Skin of body (tissue), 2 donors: ENCODE data around the gene AHDC1. TPM values are rescaled to one million over a fixed set of nuclear protein-coding genes. Genes with fewer than 3 reads are reported as not detected.

ENCODE experiments used
- DNase-seq: peaks from one replicate; lab custom pipeline; 2025; lab: John Stamatoyannopoulos, UW
- total RNA-seq: library from RNA; depleted of rRNA; stranded (reverse); fragments of >200 nt; gene quantifications from one replicate; pipeline ENCODE4 v1.2.3, GENCODE V29; 2014

Gene AHDC1
- total RNA-seq, 1 donor from 2014 or later, result 19.4 TPM

DNA sequence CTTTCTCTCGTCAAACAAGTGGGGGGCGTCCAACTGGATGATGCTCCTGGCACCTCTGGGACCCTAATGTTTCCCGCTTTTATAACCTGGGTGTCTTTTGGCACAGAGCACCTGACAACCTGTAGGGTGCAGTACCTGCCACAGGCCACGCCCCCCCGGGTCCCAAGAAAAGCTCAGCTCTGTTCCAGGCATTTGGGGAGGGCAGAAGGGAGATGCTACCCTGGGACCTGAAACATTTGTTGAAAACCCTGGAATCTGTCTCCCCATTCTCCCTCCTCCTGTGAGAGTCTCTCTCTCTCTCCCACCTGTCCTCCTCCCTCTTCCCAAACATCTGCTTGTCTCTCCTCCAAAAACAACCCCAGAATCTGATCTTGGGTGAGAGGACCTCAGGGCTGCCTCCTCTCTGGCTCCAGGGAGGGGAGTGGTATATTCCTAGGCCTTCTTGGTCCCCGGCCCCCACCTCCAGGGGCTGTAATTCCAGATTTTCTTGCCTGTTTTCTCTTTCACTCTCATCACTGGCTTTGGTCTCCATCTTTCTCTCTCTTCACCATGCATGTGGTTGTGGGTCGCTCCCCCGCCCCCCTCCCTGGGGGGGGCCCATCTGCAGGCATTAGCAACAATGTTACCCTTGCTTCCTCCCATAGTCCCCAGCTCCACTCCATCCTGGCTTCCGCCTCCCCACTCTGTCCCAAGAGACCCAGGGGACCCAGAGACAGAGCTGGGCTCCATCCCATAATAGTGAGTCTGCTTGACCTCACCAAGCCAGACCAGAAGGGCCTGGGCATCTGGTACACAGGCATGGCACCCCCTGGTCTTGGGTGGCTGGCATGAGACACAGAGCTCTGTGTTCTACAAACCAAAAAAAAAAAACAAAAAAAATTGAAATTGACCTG, 4.1 kb downstream of the AHDC1 start:
- DNase-seq, result no peak

GRCh38 chr1:27598902-27599528, 4.9 kb downstream of the AHDC1 start:
- DNase-seq, result peak; percentile 85

GRCh38 chr1:27598295-27598687, 5.7 kb downstream of the AHDC1 start:
- peak; percentile 39 for DNase-seq

GRCh38 chr1:27597516-27598294, 6.2 kb downstream of the AHDC1 start:
- DNase-seq, result peak; percentile 31

DNA sequence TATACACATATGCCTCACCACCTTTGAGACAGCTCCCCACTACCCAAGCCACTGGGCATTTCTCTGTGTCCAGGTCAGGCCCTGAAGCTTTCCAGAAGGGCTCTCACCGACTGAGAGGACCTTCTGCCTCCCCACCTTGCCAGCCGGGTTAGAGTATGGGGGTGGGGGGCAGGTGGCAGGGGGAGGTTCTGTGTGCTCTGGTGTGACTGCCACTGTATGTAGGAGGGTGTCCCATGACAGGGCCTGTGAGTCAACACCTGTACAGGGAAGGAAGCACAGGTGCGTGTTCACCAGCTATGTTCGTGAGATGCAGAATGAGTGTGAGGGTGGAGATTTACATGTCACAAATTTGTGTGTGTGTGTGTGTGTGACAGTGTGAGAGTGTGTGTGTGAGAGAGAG, 7.0 kb downstream of the AHDC1 start:
- DNase-seq, result no peak

GRCh38 chr1:27596261-27596660, 7.7 kb downstream of the AHDC1 start:
- no peak for DNase-seq

DNA sequence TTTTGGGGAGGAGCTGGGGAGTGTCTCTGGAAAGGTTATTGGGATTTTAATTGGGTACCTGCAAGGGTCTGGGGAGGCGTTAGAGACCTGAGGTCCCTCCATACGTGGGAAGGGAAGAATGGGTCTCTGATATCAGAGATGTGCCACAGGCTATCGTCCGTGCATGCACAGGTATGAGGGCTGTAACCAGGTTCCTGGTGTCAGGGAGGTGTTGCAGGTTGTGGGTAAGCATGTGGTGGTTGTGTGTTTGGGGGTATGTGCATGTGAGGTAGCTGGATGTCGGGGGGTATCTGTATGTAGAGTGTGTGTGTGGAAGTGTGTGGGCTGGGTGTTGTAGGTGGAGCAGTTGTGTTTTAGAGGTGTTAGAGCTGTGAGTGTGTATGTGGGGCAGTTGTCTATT, 8.3 kb downstream of the AHDC1 start:
- no peak for DNase-seq

- DNase-seq, result no peak
Observed at GRCh38 chr1:27594564-27595510, 9.1 kb downstream of the AHDC1 start.

GRCh38 chr1:27593678-27594563, 10.0 kb downstream of the AHDC1 start:
- DNase-seq, result no peak

DNA sequence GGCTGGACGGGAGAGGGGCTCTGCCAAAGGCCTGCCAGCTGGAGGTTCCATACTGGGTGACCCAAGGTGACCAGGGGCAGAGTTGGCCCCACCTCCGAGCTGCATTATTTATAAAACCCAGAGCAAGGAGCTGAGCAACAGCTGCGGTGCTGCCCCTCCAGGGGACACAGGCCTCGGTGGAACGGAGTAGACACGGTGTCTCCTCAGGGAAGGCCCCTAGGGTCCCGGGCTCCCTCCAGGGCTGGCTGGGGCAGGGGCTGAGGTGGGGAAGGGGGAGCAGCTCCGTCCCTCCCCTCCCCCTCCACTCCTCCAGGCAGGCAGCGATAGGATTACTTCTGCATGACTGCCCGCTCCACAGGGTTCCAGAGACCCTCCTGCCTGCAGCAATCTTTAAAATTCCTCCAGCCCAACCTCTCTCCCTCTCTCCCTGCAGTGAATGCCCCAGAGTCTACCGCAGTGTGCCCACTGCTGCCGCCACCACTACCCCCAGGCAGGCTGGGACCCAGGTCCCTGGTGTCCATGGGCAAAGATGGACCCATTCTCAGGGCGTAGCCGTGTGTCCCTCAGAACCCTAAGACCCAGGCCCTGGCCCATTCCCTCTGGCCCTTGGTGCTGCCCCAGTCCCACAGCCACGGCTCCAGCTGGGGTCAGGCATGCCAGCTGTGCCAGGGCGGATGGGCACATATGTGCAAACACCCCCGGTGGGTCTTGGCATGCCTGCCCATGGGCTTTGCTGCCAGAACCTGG, 10.8 kb downstream of the AHDC1 start:
- no peak for DNase-seq

DNA sequence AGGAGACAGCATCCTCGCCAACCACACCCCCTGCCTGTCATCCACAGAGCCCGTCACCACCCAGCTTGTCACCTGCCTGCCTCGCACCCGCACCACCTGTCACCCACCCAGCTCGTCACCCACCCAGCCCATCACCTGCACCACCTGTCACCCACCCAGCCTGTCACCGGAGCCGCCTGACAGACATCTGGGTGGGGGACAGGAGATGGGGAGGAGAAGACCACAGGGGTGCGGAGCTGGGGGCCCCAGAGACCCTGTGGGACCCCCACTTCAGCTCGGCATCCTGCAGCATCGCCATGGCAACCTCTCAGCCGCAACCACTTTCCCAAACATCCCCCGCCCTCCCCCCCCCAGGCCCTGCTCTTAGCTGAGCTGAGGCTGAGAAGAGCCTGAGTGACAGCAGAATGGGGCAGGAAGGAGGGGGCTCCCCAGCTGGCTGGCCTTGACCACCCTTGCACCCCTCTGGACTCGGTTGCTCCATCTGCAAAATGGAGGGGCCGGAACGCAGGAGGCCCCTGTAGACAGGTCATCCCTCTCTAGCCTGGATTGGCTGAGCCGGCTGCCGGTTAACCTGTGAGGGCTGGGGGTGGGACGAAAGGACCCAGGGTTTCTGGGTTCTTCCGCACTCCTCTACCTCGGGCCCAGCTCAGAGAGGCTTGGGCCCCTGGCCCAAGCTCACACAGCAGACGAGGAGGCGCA, 11.6 kb downstream of the AHDC1 start:
- no peak for DNase-seq

- no peak for DNase-seq
Observed at GRCh38 chr1:27591622-27592021, 12.3 kb downstream of the AHDC1 start.

DNA sequence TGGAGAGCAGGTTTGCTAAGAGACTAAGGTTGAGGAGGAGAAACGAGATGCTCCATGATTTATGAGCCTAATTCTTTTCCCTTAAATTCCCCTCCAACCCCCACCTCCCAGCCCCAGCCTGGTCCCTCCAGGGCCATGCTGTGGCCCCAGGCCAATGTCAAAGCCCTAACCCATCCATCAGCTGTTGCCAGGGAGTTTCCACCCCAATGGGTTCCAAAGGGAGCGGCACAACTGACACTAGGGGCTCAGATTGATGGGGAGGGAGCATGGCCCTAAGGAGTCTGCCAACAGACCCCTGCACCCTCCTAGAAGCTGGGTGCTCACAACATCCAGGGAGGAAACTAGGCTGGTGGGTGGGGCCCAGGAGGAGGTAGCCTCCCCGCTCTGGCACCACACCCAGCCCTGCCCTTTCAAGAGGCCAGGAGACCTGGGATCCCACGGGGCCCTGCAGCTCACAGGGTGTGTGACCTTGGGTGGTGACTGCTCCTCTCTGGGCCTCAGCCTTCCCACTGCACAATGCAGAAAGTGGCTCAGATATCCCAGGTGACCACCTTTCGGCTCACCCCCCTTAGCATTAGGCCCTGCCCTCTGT, 12.9 kb downstream of the AHDC1 start:
- DNase-seq, result no peak

- peak; percentile 60 for DNase-seq
Observed at GRCh38 chr1:27589841-27590426, 14.0 kb downstream of the AHDC1 start.

DNA sequence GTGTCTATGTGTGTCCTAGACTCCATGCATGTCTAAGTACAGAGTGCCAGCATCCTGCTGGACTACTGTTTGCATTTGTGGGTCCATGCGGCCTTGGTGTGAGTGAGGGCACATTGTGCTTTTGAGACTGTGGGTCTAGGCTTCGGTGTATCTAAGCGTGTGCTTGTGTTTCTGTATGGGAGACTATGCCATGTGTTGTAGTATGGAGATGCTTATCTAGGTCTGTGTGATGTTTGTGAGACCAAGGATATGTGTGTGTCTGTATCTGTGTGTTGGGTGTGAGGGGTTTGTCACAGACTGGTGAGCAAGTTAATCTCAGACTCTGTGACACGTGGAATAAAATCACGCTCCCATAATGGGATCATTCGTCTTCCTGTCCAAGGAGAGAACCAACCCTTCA, 14.5 kb downstream of the AHDC1 start:
- no peak for DNase-seq

DNA sequence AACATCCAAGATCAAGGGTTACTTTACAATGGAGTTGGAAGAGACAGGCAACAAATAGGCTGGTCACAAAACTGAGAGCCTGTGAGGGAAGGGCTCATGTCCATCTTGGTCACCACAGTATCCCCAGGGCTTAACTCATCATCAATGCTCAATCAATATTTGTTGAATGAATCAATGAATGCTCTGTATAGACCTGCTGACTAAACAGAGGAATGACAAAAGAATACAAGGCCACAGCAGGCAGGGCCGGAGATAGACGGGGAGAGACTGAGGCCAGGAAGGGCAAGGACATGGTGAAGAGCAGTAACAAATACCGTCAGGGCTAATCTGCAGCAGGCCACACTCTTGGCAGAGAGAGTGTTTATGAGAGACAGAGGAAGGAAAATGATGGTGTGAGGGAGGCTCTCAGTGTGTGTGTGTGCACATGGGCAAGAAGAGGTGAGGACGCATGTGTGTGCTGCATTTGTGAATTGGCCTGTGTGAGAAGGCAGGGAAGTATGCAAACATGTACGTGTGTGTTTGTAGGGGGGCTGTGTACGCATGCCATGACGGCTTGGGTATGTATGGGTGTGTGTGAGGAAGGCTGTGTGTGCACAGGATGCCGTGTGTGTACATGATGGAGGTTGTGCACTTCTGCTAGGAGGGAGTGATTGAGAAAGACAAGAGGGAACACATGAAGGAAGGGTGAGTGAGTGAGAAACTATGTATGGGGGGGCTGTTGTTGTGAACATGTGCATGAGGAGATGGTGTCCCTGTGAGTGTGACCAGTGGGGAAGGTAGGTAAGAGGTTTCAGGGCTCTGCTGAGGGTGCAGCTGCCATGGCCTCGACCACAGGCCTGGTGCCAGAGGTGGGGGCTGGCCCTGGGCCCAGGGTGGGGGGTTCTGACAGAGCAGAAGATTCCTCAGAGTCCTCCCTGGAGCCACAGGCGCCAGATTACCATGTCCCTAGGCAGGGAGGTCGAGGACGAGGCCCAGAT, 15.4 kb downstream of the AHDC1 start:
- no peak for DNase-seq

DNA sequence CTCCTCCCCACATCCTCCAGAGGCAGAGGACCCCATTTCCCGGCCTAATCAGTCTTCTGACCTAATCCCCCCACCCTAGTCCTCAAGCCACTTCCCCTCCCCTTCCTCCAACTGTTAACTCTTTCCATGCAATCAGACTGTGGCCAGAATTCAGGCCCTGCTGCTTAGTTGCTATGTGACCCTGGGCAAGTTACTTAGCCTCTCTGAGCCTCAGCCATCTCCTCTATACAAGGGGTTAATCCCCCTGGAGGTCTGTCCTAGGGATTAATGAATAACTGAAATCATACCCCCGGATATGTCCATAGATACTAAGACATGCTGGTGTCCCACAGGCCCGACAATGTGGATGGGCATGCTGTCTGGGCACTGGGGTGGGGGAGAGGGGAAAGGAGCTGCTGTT, 18.3 kb downstream of the AHDC1 start:
- DNase-seq, result no peak
